Fibroblast of skin of scalp (primary cell): ENCODE data around the gene MS4A3. TPM values are rescaled to one million over a fixed set of nuclear protein-coding genes. Genes with fewer than 3 reads are reported as not detected.
"Not testable (repeated sequence)": the region's sequence is repeated elsewhere in the genome, so short reads cannot be mapped to it uniquely, and the experiment has no call there.

Experiments
- DNase-seq: peaks from one replicate; pipeline ENCODE4 v3.0.0-alpha.2; 2013
- polyA plus RNA-seq, 2 experiments: library from polyadenylated mRNA; unstranded; fragments of 120-200 nt; gene quantifications; one replicate each; pipeline ENCODE4 v1.2.1, GENCODE V29; 2013; ENCODE audit not compliant: insufficient read length in 2 of 2

Gene MS4A3
- polyA plus RNA-seq (2013, experiment 1 of 2; ENCODE audit: insufficient read length): not detected
- polyA plus RNA-seq (2013, experiment 2 of 2; ENCODE audit: insufficient read length): not detected

GRCh38 chr11:60056349-60056969 is at the start of gene MS4A3:
TSS of gene MS4A3 (plus strand) at chr11:60056665. CDS start at chr11:60061161, 4,496 bp downstream.
- DNase-seq: no peak

GRCh38 chr11:60016881-60017280 is 39.6 kb upstream of the MS4A3 start, which contains the start of gene OOSP4B:
TSS of gene OOSP4B (plus strand) at chr11:60017181.
- DNase-seq: no peak

GRCh38 chr11:60018058-60018457 is 38.4 kb upstream of the MS4A3 start:
- DNase-seq: no peak

- DNase-seq: not testable (repeated sequence)
Measured at GRCh38 chr11:60020376-60020775, 36.1 kb upstream of the MS4A3 start.

- DNase-seq: no peak
Measured at GRCh38 chr11:60029015-60029632, 27.3 kb upstream of the MS4A3 start.

GRCh38 chr11:60040109-60040508 is 16.4 kb upstream of the MS4A3 start, which contains the start of gene OOSP2:
TSS of gene OOSP2 (plus strand) at chr11:60040409. CDS start at chr11:60040460, 51 bp downstream.
- no peak for DNase-seq

- DNase-seq: not testable (repeated sequence)
Measured at GRCh38 chr11:60050422-60050821, 6.0 kb upstream of the MS4A3 start.

GRCh38 chr11:60050839-60051238 is 5.6 kb upstream of the MS4A3 start:
- not testable (repeated sequence) for DNase-seq

- no peak for DNase-seq
Measured at GRCh38 chr11:60059052-60059451, 2.6 kb downstream of the MS4A3 start.

- DNase-seq: no peak
Measured at GRCh38 chr11:60059521-60060240, 3.2 kb downstream of the MS4A3 start.

GRCh38 chr11:60064111-60064510 is 7.6 kb downstream of the MS4A3 start:
- no peak for DNase-seq

GRCh38 chr11:60065801-60066200 is 9.3 kb downstream of the MS4A3 start:
- no peak for DNase-seq

GRCh38 chr11:60069450-60069849 is 13.0 kb downstream of the MS4A3 start:
- DNase-seq: no peak

- DNase-seq: not testable (repeated sequence)
Measured at GRCh38 chr11:60071644-60072043, 15.2 kb downstream of the MS4A3 start.

GRCh38 chr11:60077216-60077817 is 20.9 kb downstream of the MS4A3 start:
- no peak for DNase-seq

- DNase-seq: no peak
Measured at GRCh38 chr11:60077981-60078380, 21.5 kb downstream of the MS4A3 start.

GRCh38 chr11:60078745-60079144 is 22.3 kb downstream of the MS4A3 start:
- DNase-seq: no peak

- no peak for DNase-seq
Measured at GRCh38 chr11:60080535-60080934, 24.1 kb downstream of the MS4A3 start.

- no peak for DNase-seq
Measured at GRCh38 chr11:60084631-60085273, 28.3 kb downstream of the MS4A3 start.

GRCh38 chr11:60085909-60086308 is 29.4 kb downstream of the MS4A3 start:
- no peak for DNase-seq

- no peak for DNase-seq
Measured at GRCh38 chr11:60087239-60087638, 30.8 kb downstream of the MS4A3 start.

- DNase-seq: no peak
Measured at GRCh38 chr11:60088364-60088763, 31.9 kb downstream of the MS4A3 start, which contains the start of gene MS4A2. TSS of gene MS4A2 (plus strand) at chr11:60088664. CDS start at chr11:60088766, 102 bp downstream.
